Gastroesophageal sphincter (tissue), 2 donors: ENCODE data around the gene ANO4.

Source experiments
- EP300 ChIP-seq: sonication (generic); formaldehyde crosslinking; IDR thresholded peaks from one replicate; pipeline ENCODE4 v1.6.1; 2017; ENCODE audit warnings: antibody characterized with exemption, mild to moderate bottlenecking
- POLR2A ChIP-seq, 2 donors: fragments of 450-650 bp; IDR thresholded peaks; one replicate each; pipeline ENCODE4 v1.6.1; 2017; ENCODE audit warnings: antibody characterized with exemption in 2 of 2, mild to moderate bottlenecking in 2 of 2, moderate library complexity in 1 of 2

DNA sequence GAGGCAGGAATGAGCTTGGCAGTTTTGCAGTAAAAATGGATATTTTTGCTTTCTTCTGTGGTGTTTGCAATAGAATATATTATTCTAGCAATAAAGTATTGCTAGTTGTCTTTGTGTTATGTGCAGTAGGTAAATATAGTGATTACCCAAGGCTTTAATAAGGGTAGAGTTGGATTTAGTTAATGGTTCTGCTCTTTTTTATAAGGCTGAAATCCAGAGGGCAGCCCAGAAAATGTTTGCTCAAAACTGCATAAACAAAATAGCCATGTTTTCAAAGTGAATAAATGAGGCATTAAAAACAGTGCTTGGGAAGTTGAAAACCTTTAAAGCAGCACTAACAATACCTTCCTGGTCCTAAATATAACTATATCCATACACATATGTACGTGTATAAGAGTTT lies 253.1 kb downstream of the ANO4 start:
- TF ChIP-seq POLR2A (IDR thresholded peaks at IDR 0.05) (no peak), EP300 (no peak)
